HEK293T (cell line): ENCODE measurements around the gene PRPF39.

Experiments used
- BHLHE40 ChIP-seq: fragments of 450-650 bp; IDR thresholded peaks from 2 replicates; pipeline ENCODE4 v1.6.1; 2016; ENCODE audit warnings: mild to moderate bottlenecking, moderate library complexity, borderline replicate concordance
- SUZ12 ChIP-seq: fragments of 450-650 bp; IDR thresholded peaks from 2 replicates; pipeline ENCODE4 v1.6.1; 2016; ENCODE audit warnings: mild to moderate bottlenecking

- TF ChIP-seq BHLHE40 (no peak), SUZ12 (no peak)
These were observed at the start of gene PRPF39 for GRCh38 chr14:45083976-45084722.
